SKM-1 treated with dmso at 0.1 percent for 144 hours (cell line): Measurements from ENCODE around the gene RDM1.

Source experiments
- DNase-seq: peaks from one replicate; lab custom pipeline; 2025; ENCODE audit not compliant: unreplicated experiment; lab: John Stamatoyannopoulos, UW

RDM1 gene

DNA sequence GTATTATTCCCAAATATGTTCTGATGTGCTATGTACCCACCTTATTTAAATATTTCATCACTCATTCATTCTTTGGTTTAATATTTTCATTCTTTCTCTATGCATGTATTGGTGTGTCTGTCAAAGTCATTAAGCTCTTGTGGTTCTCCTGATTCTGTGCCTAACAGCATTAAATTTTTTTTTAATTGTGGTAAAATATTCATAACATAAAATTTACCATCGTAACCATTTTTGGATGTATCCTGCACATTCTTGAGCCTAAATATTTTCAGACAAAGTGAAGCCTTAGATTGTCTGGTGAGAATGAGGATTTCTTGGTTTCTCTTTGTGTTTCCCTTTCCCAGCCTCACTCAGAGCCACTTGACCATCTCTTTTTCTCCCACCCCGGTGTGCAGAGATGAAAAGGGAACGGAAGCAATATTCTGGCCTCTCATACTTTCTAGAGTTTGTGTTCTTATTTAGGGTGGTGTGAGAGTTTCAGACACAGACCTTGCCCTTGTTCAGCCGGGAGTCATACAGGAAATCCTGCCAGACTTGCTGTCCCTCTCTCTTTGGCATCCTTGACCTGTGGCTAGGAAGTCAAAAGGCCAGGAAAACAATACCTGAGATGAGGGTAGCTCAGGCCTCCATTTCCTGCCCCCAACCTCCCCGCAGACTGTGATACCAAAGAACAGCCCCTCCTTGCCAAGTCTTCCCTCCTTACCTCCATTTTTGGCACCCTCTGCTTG is 55.3 kb downstream of the RDM1 start:
- no peak for DNase-seq

GRCh38 chr17:35872196-35872980 is 58.2 kb downstream of the RDM1 start:
- no peak for DNase-seq

DNA sequence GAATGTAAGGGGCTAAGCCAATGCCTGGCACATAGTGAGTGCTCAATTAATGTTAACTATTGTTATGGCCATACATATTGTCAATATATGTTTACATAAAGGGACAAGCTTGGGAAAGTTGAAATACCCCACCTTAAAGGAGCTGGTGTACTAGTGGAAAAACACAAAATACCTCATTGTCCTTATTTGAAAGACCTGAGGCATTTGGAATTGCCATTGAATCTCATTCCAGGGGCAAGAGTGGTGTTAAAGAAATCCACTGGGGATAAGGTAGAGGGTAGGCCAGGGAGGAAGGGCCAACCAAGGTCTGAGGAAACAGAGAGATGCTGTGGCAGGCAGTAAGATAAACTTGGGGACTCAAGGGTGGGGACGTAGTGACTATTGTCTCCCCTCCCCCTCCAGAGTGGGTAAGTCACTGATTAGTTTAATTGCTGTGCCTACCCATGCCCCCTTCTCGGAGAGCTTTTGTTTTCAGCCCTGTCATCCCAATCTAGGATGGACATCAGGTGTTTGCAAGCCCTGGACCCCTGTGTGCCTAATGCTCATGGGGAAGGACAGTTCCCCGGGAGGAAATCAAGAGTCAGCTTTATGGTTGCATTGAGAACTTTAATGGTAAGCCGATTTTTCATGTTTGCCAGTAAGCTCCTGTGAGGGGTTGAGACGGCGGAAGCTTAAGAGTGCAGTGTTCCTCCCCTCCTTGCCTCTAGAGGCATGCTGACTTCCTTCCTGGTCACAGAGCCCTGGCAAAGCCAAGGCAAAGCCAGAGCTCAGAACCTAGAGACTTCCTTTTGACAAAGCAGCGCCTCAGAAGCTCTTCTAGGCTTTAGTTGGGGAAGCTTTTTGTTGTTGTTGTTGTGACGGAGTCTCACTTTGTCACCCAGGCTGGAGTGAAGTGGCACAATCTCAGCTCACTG is 59.4 kb downstream of the RDM1 start:
- no peak for DNase-seq

DNA sequence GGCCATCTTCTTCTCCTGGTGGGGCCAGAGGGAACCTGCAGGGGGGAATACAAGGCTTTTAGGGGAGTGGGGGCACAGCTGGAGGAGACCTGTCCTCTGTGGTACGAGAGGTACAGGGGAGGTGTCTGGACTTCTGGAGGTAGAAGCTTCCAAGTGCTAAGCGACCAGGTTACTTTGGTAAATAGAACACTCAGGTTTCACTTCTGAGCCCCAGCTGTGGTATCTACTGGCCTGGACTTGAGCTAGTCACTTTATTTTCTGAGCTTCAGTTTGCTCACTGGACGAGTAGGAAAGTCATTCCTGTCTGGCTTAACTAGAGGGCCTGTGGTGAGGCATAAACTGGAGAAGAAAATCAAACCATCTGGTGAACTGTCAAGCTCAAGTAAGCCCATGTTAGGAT is 61.8 kb downstream of the RDM1 start, which contains the start of gene HEATR9:
HEATR9 (minus strand) TSS at position 155 of the 400 bp plus-strand sequence; CDS start at position 6, 149 bp downstream.
- DNase-seq, result no peak
